GM18951 (cell line): ENCODE measurements around the gene PPM1L.

Experiments used
- POLR2A ChIP-seq: IDR thresholded peaks from 4 replicates; pipeline ENCODE4 v1.6.1; 2011; ENCODE audit warnings: mild to moderate bottlenecking; ENCODE audit not compliant: insufficient read length, insufficient read depth; ENCODE audit errors: extremely low read depth
- in situ Hi-C: fragments of 300-500 bp; cut with MboI; formaldehyde crosslinking; loops from one replicate; pipeline ENCODE4 v1.12.0; 2022; ENCODE audit warnings: low sequenced_read_pairs, mixed read lengths, inconsistent platforms; ENCODE audit not compliant: unreplicated experiment

PPM1L gene

GRCh38 chr3:161064413-161064812 is 308.4 kb downstream of the PPM1L start:
- in situ Hi-C loops = no loop called here
- no peak for TF ChIP-seq POLR2A

- in situ Hi-C loops = no loop called here
- no peak for TF ChIP-seq POLR2A
These were observed 310.9 kb downstream of the PPM1L start for GRCh38 chr3:161066930-161067329.

- in situ Hi-C loops = no loop called here
- no peak for TF ChIP-seq POLR2A
These were observed 311.3 kb downstream of the PPM1L start for GRCh38 chr3:161067335-161067734.

GRCh38 chr3:161069511-161070251 is 313.6 kb downstream of the PPM1L start:
- in situ Hi-C loops = no loop called here
- no peak for TF ChIP-seq POLR2A

- TF ChIP-seq POLR2A = no peak
- in situ Hi-C loops = no loop called here
These were observed 314.4 kb downstream of the PPM1L start for GRCh38 chr3:161070252-161070930.

- in situ Hi-C loops = no loop called here
- TF ChIP-seq POLR2A = no peak
These were observed 315.1 kb downstream of the PPM1L start for GRCh38 chr3:161070980-161071663.

- TF ChIP-seq POLR2A = no peak
- in situ Hi-C loops = no loop called here
These were observed 316.2 kb downstream of the PPM1L start for GRCh38 chr3:161072211-161072621.

GRCh38 chr3:161072751-161073150 is 316.7 kb downstream of the PPM1L start:
- in situ Hi-C loops = no loop called here
- TF ChIP-seq POLR2A = no peak

- no peak for TF ChIP-seq POLR2A
- in situ Hi-C loops = no loop called here
These were observed 317.1 kb downstream of the PPM1L start for GRCh38 chr3:161073181-161073580.

- no peak for TF ChIP-seq POLR2A
- in situ Hi-C loops = no loop called here
These were observed 325.6 kb downstream of the PPM1L start for GRCh38 chr3:161081633-161082032.

GRCh38 chr3:161082063-161082462 is 326.0 kb downstream of the PPM1L start:
- TF ChIP-seq POLR2A = no peak
- in situ Hi-C loops = no loop called here

- in situ Hi-C loops = no loop called here
- TF ChIP-seq POLR2A = no peak
These were observed 327.1 kb downstream of the PPM1L start for GRCh38 chr3:161083131-161083530.

- no peak for TF ChIP-seq POLR2A
- in situ Hi-C loops = no loop called here
These were observed 328.2 kb downstream of the PPM1L start for GRCh38 chr3:161084277-161084676.
